HG02763 (cell line): ENCODE data around the gene UBA52.
"Not testable (repeated sequence)": the region's sequence is repeated elsewhere in the genome, so short reads cannot be mapped to it uniquely, and the experiment has no call there.

ENCODE experiments used
- ATAC-seq: cut with Tn5 transposase; IDR thresholded peaks from one replicate; pipeline ENCODE4 v1.9.1; 2021; ENCODE audit warnings: mild to moderate bottlenecking, moderate library complexity; ENCODE audit not compliant: unreplicated experiment

Gene UBA52

GRCh38 chr19:18571564-18572344 lies at the start of gene UBA52:
UBA52 (plus strand) TSS chr19:18571857; CDS start chr19:18573301, 1,444 bp downstream.
- peak; percentile 91 for ATAC-seq

GRCh38 chr19:18522124-18522861 lies 49.4 kb upstream of the UBA52 start:
- peak; percentile 79 for ATAC-seq

- ATAC-seq, result not testable (repeated sequence)
These were observed 48.7 kb upstream of the UBA52 start for GRCh38 chr19:18522862-18523440.

- ATAC-seq, result no peak
These were observed 47.8 kb upstream of the UBA52 start for GRCh38 chr19:18523841-18524240.

- ATAC-seq, result no peak
These were observed 45.3 kb upstream of the UBA52 start for GRCh38 chr19:18526316-18526715.

- ATAC-seq, result no peak
These were observed 41.9 kb upstream of the UBA52 start for GRCh38 chr19:18529782-18530181.

- no peak for ATAC-seq
These were observed 40.2 kb upstream of the UBA52 start for GRCh38 chr19:18531485-18531884.

- ATAC-seq, result no peak
These were observed 39.3 kb upstream of the UBA52 start for GRCh38 chr19:18532168-18532890.

- ATAC-seq, result no peak
These were observed 38.6 kb upstream of the UBA52 start for GRCh38 chr19:18533058-18533457.

GRCh38 chr19:18536475-18536874 lies 35.2 kb upstream of the UBA52 start:
- ATAC-seq, result no peak

GRCh38 chr19:18537431-18537830 lies 34.2 kb upstream of the UBA52 start:
- ATAC-seq, result no peak

- no peak for ATAC-seq
These were observed 33.5 kb upstream of the UBA52 start for GRCh38 chr19:18538115-18538514.

GRCh38 chr19:18539372-18539771 lies 32.3 kb upstream of the UBA52 start:
- no peak for ATAC-seq

- not testable (repeated sequence) for ATAC-seq
These were observed 31.5 kb upstream of the UBA52 start for GRCh38 chr19:18540200-18540599.

GRCh38 chr19:18541258-18541991 lies 30.2 kb upstream of the UBA52 start:
- no peak for ATAC-seq

- ATAC-seq, result no peak
These were observed 29.4 kb upstream of the UBA52 start for GRCh38 chr19:18541992-18542940.

GRCh38 chr19:18542941-18543813 lies 28.5 kb upstream of the UBA52 start, which contains the start of gene FKBP8:
FKBP8 (minus strand) TSS chr19:18543573; CDS start chr19:18541970, 1,603 bp downstream.
- peak; percentile 90 for ATAC-seq

- peak; percentile 41 for ATAC-seq
These were observed 27.7 kb upstream of the UBA52 start for GRCh38 chr19:18543814-18544475.
